PC-9 (cell line): ENCODE data around the gene APBB3. TPM values are rescaled to one million over a fixed set of nuclear protein-coding genes. Genes with fewer than 3 reads are reported as not detected.
A peak's percentile ranks its signal among the peaks of the same experiment; 100 is the strongest.

Experiments
- Bru-seq: library from RNA; stranded (reverse); fragments of 400-500 nt; gene quantifications from one replicate; lab custom pipeline; 2021; lab: Mats Ljungman, UMichigan
- BruChase-seq, 2 experiments: library from RNA; stranded (reverse); fragments of 400-500 nt; gene quantifications; one replicate each; lab custom pipeline; 2021; lab: Mats Ljungman, UMichigan
- BruUV-seq: library from RNA; stranded (reverse); fragments of 400-500 nt; replicated peaks from 2 replicates; lab custom pipeline; 2021; lab: Mats Ljungman, UMichigan
- CTCF ChIA-PET: fragments of 300-600 bp; sonication (Branson Sonifier 250); formaldehyde crosslinking; loops from one replicate; lab custom pipeline; 2022; ENCODE audit warnings: antibody characterized with exemption; lab: Charles Lee
- POLR2A ChIA-PET: fragments of 300-600 bp; sonication (Branson Sonifier 250); formaldehyde crosslinking; loops from one replicate; lab custom pipeline; 2022; ENCODE audit warnings: antibody characterized with exemption; ENCODE audit not compliant: unreplicated experiment; lab: Charles Lee
- DNase-seq, 2 experiments: peaks; one replicate each; pipeline versions ENCODE4 v3.0.0 to v3.0.0-alpha.2; 2015 to 2022; ENCODE audit warnings: mixed read lengths in 1 of 2
- H2AFZ ChIP-seq: fragments of 200-600 bp; sonication (generic); 2 replicates; pipeline ENCODE4 v1.8.1; 2017; ENCODE audit warnings: antibody characterized with exemption
- H3F3A ChIP-seq: fragments of 200-600 bp; sonication (generic); 2 replicates; pipeline ENCODE4 v1.8.1; 2017; ENCODE audit warnings: antibody characterized with exemption, mild to moderate bottlenecking, low read depth; ENCODE audit not compliant: insufficient read depth
- H3K27ac ChIP-seq: fragments of 200-600 bp; sonication (generic); 2 replicates; pipeline ENCODE4 v1.6.1; 2016; ENCODE audit warnings: mixed run types
- H3K27me3 ChIP-seq: fragments of 200-600 bp; sonication (generic); 2 replicates; pipeline ENCODE4 v1.6.1; 2016; ENCODE audit warnings: low read depth, mixed run types; ENCODE audit not compliant: insufficient read depth
- H3K36me3 ChIP-seq: fragments of 200-600 bp; sonication (generic); 2 replicates; pipeline ENCODE4 v1.6.1; 2016; ENCODE audit warnings: low read depth, mixed run types
- H3K4me1 ChIP-seq: fragments of 200-600 bp; sonication (generic); replicated peaks from 2 replicates; pipeline ENCODE4 v1.6.1; 2016; ENCODE audit warnings: mixed run types; ENCODE audit not compliant: insufficient read depth
- H3K4me2 ChIP-seq: fragments of 200-600 bp; sonication (generic); 2 replicates; pipeline ENCODE4 v1.6.1; 2017; ENCODE audit warnings: mixed run types
- H3K4me3 ChIP-seq: fragments of 200-600 bp; sonication (generic); 2 replicates; pipeline ENCODE4 v1.6.1; 2016; ENCODE audit warnings: mixed run types
- H3K79me2 ChIP-seq: fragments of 200-600 bp; sonication (generic); 2 replicates; pipeline ENCODE4 v1.6.1; 2017; ENCODE audit warnings: low read depth, mixed run types
- H3K9me2 ChIP-seq: fragments of 200-600 bp; sonication (generic); 2 replicates; pipeline ENCODE4 v1.8.1; 2017; ENCODE audit warnings: mild to moderate bottlenecking; ENCODE audit not compliant: insufficient read depth
- H3K9me3 ChIP-seq: fragments of 200-600 bp; sonication (generic); 2 replicates; pipeline ENCODE4 v1.8.1; 2016; ENCODE audit warnings: low read depth; ENCODE audit not compliant: insufficient read depth
- H4K20me1 ChIP-seq: fragments of 200-600 bp; sonication (generic); 2 replicates; pipeline ENCODE4 v1.8.1; 2017; ENCODE audit not compliant: insufficient read depth
- CTCF ChIP-seq: fragments of 200-600 bp; sonication (generic); conservative IDR thresholded peaks from 2 replicates; pipeline ENCODE4 v1.6.1; 2017; ENCODE audit warnings: mixed run types, antibody characterized with exemption, mild to moderate bottlenecking, moderate library complexity
- EZH2 ChIP-seq: fragments of 200-600 bp; sonication (generic); IDR thresholded peaks from 2 replicates; pipeline ENCODE4 v1.8.0; 2017; ENCODE audit warnings: antibody characterized with exemption, low read depth
- intact Hi-C: fragments of 100-400 bp; cut with micrococcal nuclease; formaldehyde crosslinking; loops from one replicate; pipeline ENCODE4 v1.10.0; 2022; ENCODE audit not compliant: unreplicated experiment
- long read RNA-seq: library from polyadenylated mRNA; stranded (forward); transcript quantifications from one replicate; pipeline ENCODE4 v2.0.0, GENCODE V29; 2022
- total RNA-seq: library from RNA; stranded (reverse); gene quantifications from 2 replicates; pipeline ENCODE4 v1.2.3, GENCODE V29; 2021

APBB3 gene, protein sequence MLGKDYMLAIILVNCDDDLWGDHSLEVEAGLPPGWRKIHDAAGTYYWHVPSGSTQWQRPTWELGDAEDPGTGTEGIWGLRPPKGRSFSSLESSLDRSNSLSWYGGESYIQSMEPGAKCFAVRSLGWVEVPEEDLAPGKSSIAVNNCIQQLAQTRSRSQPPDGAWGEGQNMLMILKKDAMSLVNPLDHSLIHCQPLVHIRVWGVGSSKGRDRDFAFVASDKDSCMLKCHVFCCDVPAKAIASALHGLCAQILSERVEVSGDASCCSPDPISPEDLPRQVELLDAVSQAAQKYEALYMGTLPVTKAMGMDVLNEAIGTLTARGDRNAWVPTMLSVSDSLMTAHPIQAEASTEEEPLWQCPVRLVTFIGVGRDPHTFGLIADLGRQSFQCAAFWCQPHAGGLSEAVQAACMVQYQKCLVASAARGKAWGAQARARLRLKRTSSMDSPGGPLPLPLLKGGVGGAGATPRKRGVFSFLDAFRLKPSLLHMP
- 23.4 and 26.0 TPM in 2 replicates for total RNA-seq
- Bru-seq, nascent RNA, result percentile 50 among the genes with signal in this experiment
- BruChase-seq, experiment 1, labeled RNA remaining after a 2-hour chase, result percentile 67 among the genes with signal in this experiment
- BruChase-seq, experiment 2, labeled RNA remaining after a 6-hour chase, result percentile 63 among the genes with signal in this experiment
- long read RNA-seq, transcript APBB3-205 (12 exons, 1,455 nt), result major isoform, 5 of 20 reads
- long read RNA-seq, partial matches to known transcripts, result 4 of 20 reads
- long read RNA-seq, other reads (novel, unspliced or antisense), result 10 of 20 reads

GRCh38 chr5:140564196-140565023, at the start of gene APBB3, which contains the start of gene SLC35A4:
APBB3 (minus strand) TSS chr5:140564598; CDS start chr5:140564245, 353 bp downstream.
SLC35A4 (plus strand) TSS chr5:140564828; CDS start chr5:140567170, 2,342 bp downstream.
- ChIA-PET POLR2A (interaction anchor here (0.6 kb wide), 2 partner anchors 68 to 171 kb away, joined by 3 to 34 read pairs; no protein-coding TSS in a partner anchor), CTCF (interaction anchor here (0.5 kb wide), 1 partner anchor 1054 kb away, joined by 3 read pairs; the partner anchor contains the start of gene DIAPH1)
- H3K27ac ChIP-seq, result peak within 1 kb of the TSS; percentile 56
- H3K79me2 ChIP-seq, result peaks cover 21% of the 10 kb centered on the region
- peak; percentile 87 to 92 for DNase-seq
- peak within 1 kb of the TSS; percentile 92 for H3K4me2 ChIP-seq
- H3K27me3 ChIP-seq, result no peaks in the 10 kb centered on the region
- TF ChIP-seq CTCF, result no peak
- no peak for TF ChIP-seq EZH2
- no peaks in the 10 kb centered on the region for H3K9me3 ChIP-seq
- H3K4me1 ChIP-seq, result peaks cover 14% of the 10 kb centered on the region
- H4K20me1 ChIP-seq, result no peaks in the 10 kb centered on the region
- H2AFZ ChIP-seq, result peak within 1 kb of the TSS; percentile 85
- H3K36me3 ChIP-seq, result no peaks in the 10 kb centered on the region
- H3F3A ChIP-seq, result no peaks in the 10 kb centered on the region
- intact Hi-C loops, result loop anchor here (2.0 kb wide), 2 partner anchors 74 to 82 kb away; partner anchors contain the start of genes IK, NDUFA2 and TMCO6
- BruUV-seq, result no TSS peak
- no peaks in the 10 kb centered on the region for H3K9me2 ChIP-seq
- peak within 1 kb of the TSS; percentile 76 for H3K4me3 ChIP-seq

DNA sequence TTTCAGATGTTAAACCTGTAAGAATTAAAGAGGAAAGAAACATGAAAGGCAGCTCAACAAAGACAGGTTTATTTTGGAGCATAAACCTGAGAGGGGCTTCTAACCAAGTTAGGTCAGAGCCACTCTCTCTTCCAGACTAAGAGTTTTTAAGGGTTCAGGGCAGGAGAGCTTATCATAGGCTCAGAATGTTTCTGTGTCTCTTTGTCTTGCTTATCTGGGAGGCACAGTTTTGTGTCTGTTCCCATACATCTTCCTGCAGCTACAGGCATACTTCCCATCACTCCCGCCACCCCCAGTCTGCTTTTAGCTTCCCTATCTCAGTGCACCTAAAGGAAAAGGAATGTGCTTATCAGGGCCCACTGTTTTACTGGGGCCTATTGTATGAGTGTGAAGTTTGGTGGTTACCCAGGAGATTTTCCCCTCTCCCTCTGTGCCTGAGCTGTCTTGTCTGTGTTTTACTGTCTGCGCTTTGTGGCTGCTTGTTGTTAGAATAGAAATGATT, 46.7 kb upstream of the APBB3 start:
- TF ChIP-seq EZH2 (no peak), CTCF (no peak)
- Histone ChIP-seq H3K4me2 (no peak overlapping the region), H3K9me2 (no peaks in the 10 kb centered on the region), H3K4me3 (no peak overlapping the region), H3F3A (0 out of 2 replicates have a peak, but pooled peaks cover 4% of the 10 kb centered on the region), H3K27me3 (no peaks in the 10 kb centered on the region), H2AFZ (no peak overlapping the region), H3K4me1 (peaks cover 5% of the 10 kb centered on the region), H3K27ac (no peak overlapping the region), H4K20me1 (no peaks in the 10 kb centered on the region), H3K9me3 (no peaks in the 10 kb centered on the region), H3K79me2 (no peaks in the 10 kb centered on the region), H3K36me3 (no peaks in the 10 kb centered on the region)
- POLR2A ChIA-PET, result interaction anchor here (0.6 to 0.7 kb wide), 2 partner anchors 37 to 57 kb away, joined by 3 read pairs; partner anchors contain the start of gene IK
- DNase-seq, result no peak
- intact Hi-C loops, result no loop called here
- CTCF ChIA-PET, result no interaction called here
- no TSS peak for BruUV-seq
